GM19324 (cell line): ENCODE results near the gene SERPINE2.

Source experiments
- ATAC-seq: cut with Tn5 transposase; IDR thresholded peaks from one replicate; pipeline ENCODE4 v1.9.1; 2021; ENCODE audit warnings: mild to moderate bottlenecking, moderate library complexity; ENCODE audit not compliant: unreplicated experiment, low FRiP score

Gene SERPINE2

GRCh38 chr2:224039080-224039769, at the start of gene SERPINE2:
Gene SERPINE2 (minus strand): TSS chr2:224039286. CDS start chr2:224001900, 37,386 bp downstream.
- ATAC-seq, result peak; percentile 44

- ATAC-seq, result no peak
These were observed 47.3 kb upstream of the SERPINE2 start for GRCh38 chr2:224086226-224086914.

GRCh38 chr2:224085811-224086210, 46.7 kb upstream of the SERPINE2 start:
- ATAC-seq, result no peak

- no peak for ATAC-seq
These were observed 46.2 kb upstream of the SERPINE2 start for GRCh38 chr2:224085246-224085645.

GRCh38 chr2:224084266-224084892, 45.3 kb upstream of the SERPINE2 start:
- no peak for ATAC-seq

GRCh38 chr2:224083638-224084037, 44.6 kb upstream of the SERPINE2 start:
- ATAC-seq, result no peak

GRCh38 chr2:224078656-224079055, 39.6 kb upstream of the SERPINE2 start:
- ATAC-seq, result no peak

GRCh38 chr2:224077773-224078507, 38.9 kb upstream of the SERPINE2 start:
- ATAC-seq, result no peak

- ATAC-seq, result no peak
These were observed 36.5 kb upstream of the SERPINE2 start for GRCh38 chr2:224075588-224075987.

- no peak for ATAC-seq
These were observed 34.6 kb upstream of the SERPINE2 start for GRCh38 chr2:224073676-224074075.

GRCh38 chr2:224072541-224073188, 33.6 kb upstream of the SERPINE2 start:
- ATAC-seq, result no peak

- ATAC-seq, result no peak
These were observed 30.1 kb upstream of the SERPINE2 start for GRCh38 chr2:224069172-224069571.

- peak; percentile 30 for ATAC-seq
These were observed 24.2 kb upstream of the SERPINE2 start for GRCh38 chr2:224063298-224063648.

- ATAC-seq, result peak; percentile 82
These were observed 23.6 kb upstream of the SERPINE2 start for GRCh38 chr2:224062481-224063297.

- no peak for ATAC-seq
These were observed 21.8 kb upstream of the SERPINE2 start for GRCh38 chr2:224060783-224061482.

- no peak for ATAC-seq
These were observed 20.1 kb upstream of the SERPINE2 start for GRCh38 chr2:224059178-224059577.

- ATAC-seq, result no peak
These were observed 19.1 kb upstream of the SERPINE2 start for GRCh38 chr2:224058048-224058775.

GRCh38 chr2:224056889-224057288, 17.8 kb upstream of the SERPINE2 start:
- no peak for ATAC-seq
